Measurements from ENCODE around the gene INHBB. TPM values are rescaled to one million over a fixed set of nuclear protein-coding genes. Genes with fewer than 3 reads are reported as not detected.

The INHBB gene
- 4.4 and 6.6 TPM in 2 replicates for total RNA-seq
- polyA plus RNA-seq: 1.3 and 2.7 TPM in 2 replicates

- H3K4me1 ChIP-seq (ENCODE audit: insufficient read depth): peaks cover 39% of the 10 kb centered on the region
- peak; percentile 73 for DNase-seq (ENCODE audit: low spot score)
- H3K27ac ChIP-seq: no peak within 1 kb of the TSS
- H3K36me3 ChIP-seq (replicated peaks; ENCODE audit: insufficient read depth, low read depth): no peaks in the 10 kb centered on the region
- no peaks in the 10 kb centered on the region for H3K79me2 ChIP-seq
- 3% methylated on average over 43 of the region's 99 CpGs for WGBS (ENCODE audit: low lambda C conversion rate, missing lambda C conversion rate)
- H3K9me3 ChIP-seq (ENCODE audit: low read depth): no peaks in the 10 kb centered on the region
- peak within 1 kb of the TSS; percentile 93 for H3K4me2 ChIP-seq
- H3K4me3 ChIP-seq: peak within 1 kb of the TSS; percentile 52
- H3K27me3 ChIP-seq: peaks cover 63% of the 10 kb centered on the region
- H3K9me2 ChIP-seq (replicated peaks; ENCODE audit: insufficient read depth): no peaks in the 10 kb centered on the region
- TF ChIP-seq CTCF (IDR thresholded peaks at IDR 0.05; ENCODE audit: poor library complexity) (no peak), EZH2 (IDR thresholded peaks at IDR 0.05; ENCODE audit: borderline replicate concordance) (peak; percentile 75)
- no peaks in the 10 kb centered on the region for H4K20me1 ChIP-seq (ENCODE audit: insufficient read depth, poor library complexity, severe bottlenecking)
- H2AFZ ChIP-seq: peak within 1 kb of the TSS; percentile 15
These were observed at the start of gene INHBB for GRCh38 chr2:120346026-120346666. Gene INHBB (plus strand): TSS chr2:120346136. CDS start chr2:120346189, 53 bp downstream.

- 61% methylated on average over 7 of the region's 7 CpGs for WGBS (ENCODE audit: low lambda C conversion rate, missing lambda C conversion rate)
- no peaks in the 10 kb centered on the region for H3K4me1 ChIP-seq (ENCODE audit: insufficient read depth)
These were observed 47.6 kb upstream of the INHBB start for GRCh38 chr2:120298173-120298835.

GRCh38 chr2:120299004-120299403, 46.9 kb upstream of the INHBB start:
- Histone ChIP-seq H3K27me3 (no peaks in the 10 kb centered on the region), H3K36me3 (replicated peaks; ENCODE audit: insufficient read depth, low read depth) (no peaks in the 10 kb centered on the region), H3K9me2 (replicated peaks; ENCODE audit: insufficient read depth) (no peaks in the 10 kb centered on the region), H2AFZ (no peak overlapping the region), H4K20me1 (ENCODE audit: insufficient read depth, poor library complexity, severe bottlenecking) (no peaks in the 10 kb centered on the region), H3K9me3 (ENCODE audit: low read depth) (no peaks in the 10 kb centered on the region), H3K4me3 (no peak overlapping the region), H3K79me2 (no peaks in the 10 kb centered on the region), H3K27ac (peak overlapping the region; percentile 16), H3K4me2 (peak overlapping the region; percentile 25), H3K4me1 (ENCODE audit: insufficient read depth) (no peaks in the 10 kb centered on the region)
- DNase-seq (ENCODE audit: low spot score): no peak
- TF ChIP-seq EZH2phosphoT487 (IDR thresholded peaks at IDR 0.05; ENCODE audit: low read depth, severe bottlenecking, unreplicated experiment) (no peak), CTCF (IDR thresholded peaks at IDR 0.05; ENCODE audit: poor library complexity) (no peak), EZH2 (IDR thresholded peaks at IDR 0.05; ENCODE audit: borderline replicate concordance) (no peak)
- WGBS (ENCODE audit: low lambda C conversion rate, missing lambda C conversion rate): 71% methylated on average over 9 of the region's 9 CpGs

More at GRCh38 chr2:120298173-120298835, 47.6 kb upstream of the INHBB start:
- no peaks in the 10 kb centered on the region for H4K20me1 ChIP-seq (ENCODE audit: insufficient read depth, poor library complexity, severe bottlenecking)
- no peaks in the 10 kb centered on the region for H3K36me3 ChIP-seq (replicated peaks; ENCODE audit: insufficient read depth, low read depth)
- H3K79me2 ChIP-seq: no peaks in the 10 kb centered on the region
- H3K9me3 ChIP-seq (ENCODE audit: low read depth): no peaks in the 10 kb centered on the region
- no peak overlapping the region for H2AFZ ChIP-seq
- DNase-seq (ENCODE audit: low spot score): no peak
- H3K4me2 ChIP-seq: peak overlapping the region; percentile 25
- H3K27ac ChIP-seq: peak overlapping the region; percentile 16
- no peaks in the 10 kb centered on the region for H3K9me2 ChIP-seq (replicated peaks; ENCODE audit: insufficient read depth)
- no peak overlapping the region for H3K4me3 ChIP-seq
- no peaks in the 10 kb centered on the region for H3K27me3 ChIP-seq
- no peak for TF ChIP-seq EZH2phosphoT487 (IDR thresholded peaks at IDR 0.05; ENCODE audit: low read depth, severe bottlenecking, unreplicated experiment)
- no peak for TF ChIP-seq EZH2 (IDR thresholded peaks at IDR 0.05; ENCODE audit: borderline replicate concordance)
- TF ChIP-seq CTCF (IDR thresholded peaks at IDR 0.05; ENCODE audit: poor library complexity): no peak

Data from hepatocyte (in vitro differentiated cells).